Measurements from ENCODE around the gene TBCEL.

DNA sequence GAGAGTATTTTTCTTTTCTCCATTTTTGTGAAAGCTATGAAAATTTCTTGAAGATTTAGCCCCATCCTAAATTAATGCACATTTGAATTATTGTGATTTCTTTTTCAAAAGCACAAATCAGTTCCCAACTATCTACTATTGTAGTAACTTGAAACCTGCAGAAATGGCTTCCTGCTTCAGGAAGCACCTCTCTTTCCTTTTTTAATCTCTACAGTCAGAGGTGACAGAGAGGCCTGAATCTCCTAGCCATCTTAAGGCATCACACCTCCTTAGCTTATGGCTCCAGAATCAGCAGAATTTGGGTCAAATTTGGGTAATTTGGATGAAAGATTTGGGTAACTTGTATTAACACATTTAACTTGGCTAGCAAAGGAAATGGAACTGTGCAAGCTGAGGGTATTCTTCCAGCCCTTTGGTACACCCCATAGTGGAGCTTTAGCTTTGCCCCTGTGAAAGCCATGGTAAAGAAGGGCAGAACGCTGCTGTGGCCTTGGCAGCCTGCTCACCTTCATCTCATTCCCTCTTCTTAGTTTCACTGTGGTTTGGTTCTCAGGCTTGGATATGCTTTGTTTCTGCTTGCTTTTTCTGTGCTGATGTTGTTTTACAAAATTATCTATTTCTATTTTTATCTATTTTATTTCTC lies 16.2 kb downstream of the TBCEL start:
- TF ChIP-seq, protein P1, sequence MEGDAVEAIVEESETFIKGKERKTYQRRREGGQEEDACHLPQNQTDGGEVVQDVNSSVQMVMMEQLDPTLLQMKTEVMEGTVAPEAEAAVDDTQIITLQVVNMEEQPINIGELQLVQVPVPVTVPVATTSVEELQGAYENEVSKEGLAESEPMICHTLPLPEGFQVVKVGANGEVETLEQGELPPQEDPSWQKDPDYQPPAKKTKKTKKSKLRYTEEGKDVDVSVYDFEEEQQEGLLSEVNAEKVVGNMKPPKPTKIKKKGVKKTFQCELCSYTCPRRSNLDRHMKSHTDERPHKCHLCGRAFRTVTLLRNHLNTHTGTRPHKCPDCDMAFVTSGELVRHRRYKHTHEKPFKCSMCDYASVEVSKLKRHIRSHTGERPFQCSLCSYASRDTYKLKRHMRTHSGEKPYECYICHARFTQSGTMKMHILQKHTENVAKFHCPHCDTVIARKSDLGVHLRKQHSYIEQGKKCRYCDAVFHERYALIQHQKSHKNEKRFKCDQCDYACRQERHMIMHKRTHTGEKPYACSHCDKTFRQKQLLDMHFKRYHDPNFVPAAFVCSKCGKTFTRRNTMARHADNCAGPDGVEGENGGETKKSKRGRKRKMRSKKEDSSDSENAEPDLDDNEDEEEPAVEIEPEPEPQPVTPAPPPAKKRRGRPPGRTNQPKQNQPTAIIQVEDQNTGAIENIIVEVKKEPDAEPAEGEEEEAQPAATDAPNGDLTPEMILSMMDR (IDR thresholded peaks at IDR 0.05): no peak
- TF ChIP-seq POLR2A (IDR thresholded peaks at IDR 0.05): no peak
